ENCODE data around the gene C1QTNF9. TPM values are rescaled to one million over a fixed set of nuclear protein-coding genes. Genes with fewer than 3 reads are reported as not detected.

The C1QTNF9 gene
- total RNA-seq, 4 donors from 2014 or later: 0.34 to 2.0 (median 1.9) TPM; not detected in 1

- TF ChIP-seq CTCF (IDR thresholded peaks at IDR 0.05; ENCODE audit: low read depth): no peak
Observed at GRCh38 chr13:24308068-24308445, 1.3 kb upstream of the C1QTNF9 start.

DNA sequence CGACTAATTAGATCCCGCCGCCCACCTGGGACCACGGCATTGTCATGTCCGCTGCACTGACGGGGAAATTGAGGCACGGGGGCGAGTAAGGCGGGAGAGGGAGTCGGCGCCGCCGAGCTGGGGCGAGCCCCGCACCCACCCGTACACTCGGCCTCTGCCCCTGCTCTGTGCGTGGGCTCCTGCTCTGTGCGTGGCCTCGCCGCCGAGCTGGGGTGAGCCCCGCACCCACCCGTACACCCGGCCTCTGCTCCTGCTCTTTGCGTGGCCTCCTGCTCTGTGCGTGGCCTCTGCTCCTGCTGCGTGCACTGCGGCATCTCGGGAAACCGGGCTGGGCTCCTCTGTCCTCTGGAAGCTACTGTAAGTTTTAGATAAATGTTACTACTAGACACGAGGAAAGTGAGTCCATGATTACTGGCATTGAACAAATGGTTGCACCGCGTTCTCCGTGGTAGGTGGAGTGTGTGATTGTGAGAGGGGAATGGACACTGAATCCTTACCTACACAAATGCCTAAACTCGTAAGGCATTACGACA is 826 bp upstream of the C1QTNF9 start:
- no peak for TF ChIP-seq CTCF (IDR thresholded peaks at IDR 0.05; ENCODE audit: low read depth)

DNA sequence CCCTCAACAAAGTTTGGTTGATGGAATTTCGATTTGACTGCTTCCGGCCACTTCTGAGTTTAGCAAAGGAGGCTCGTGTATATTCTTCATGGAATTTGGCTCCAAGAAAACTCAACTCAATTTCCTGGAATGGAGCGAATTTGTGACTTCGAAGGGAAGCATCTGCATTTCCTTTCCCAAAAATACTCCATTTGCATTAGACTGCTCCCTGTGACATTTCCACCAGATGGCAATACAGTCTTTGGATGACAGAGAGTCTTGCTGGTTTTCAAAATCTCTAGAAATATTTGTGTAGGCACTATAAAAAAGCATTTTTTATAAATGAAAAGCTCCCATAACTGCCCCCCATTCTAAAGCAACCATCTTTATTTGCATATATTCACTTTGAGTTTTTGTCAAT is 4.1 kb downstream of the C1QTNF9 start:
- TF ChIP-seq CTCF (IDR thresholded peaks at IDR 0.05; ENCODE audit: low read depth): no peak

GRCh38 chr13:24323036-24323738 is 13.8 kb downstream of the C1QTNF9 start:
- TF ChIP-seq CTCF (IDR thresholded peaks at IDR 0.05; ENCODE audit: low read depth): no peak

GRCh38 chr13:24323739-24324075 is 14.3 kb downstream of the C1QTNF9 start:
- no peak for TF ChIP-seq CTCF (IDR thresholded peaks at IDR 0.05; ENCODE audit: low read depth)

DNA sequence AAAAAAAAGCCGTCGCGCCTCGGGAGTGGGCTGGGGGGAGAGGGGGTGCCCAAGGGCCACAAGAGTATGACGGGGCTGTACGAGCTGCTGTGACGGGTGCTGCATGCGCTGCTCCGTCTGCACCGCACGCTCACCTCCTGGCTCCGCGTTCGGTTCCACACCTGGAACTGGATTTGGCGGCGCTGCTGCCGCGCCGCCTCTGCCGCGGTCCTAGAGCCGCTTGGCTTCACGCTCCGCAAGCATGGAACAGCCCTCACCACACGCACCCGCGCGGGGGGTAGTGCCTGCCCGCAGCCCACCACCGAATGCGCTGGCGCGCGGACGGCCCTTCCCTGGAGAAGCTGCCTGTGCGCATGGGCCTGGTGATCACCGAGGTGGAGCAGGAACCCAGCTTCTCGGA is 18.8 kb downstream of the C1QTNF9 start:
- TF ChIP-seq CTCF (IDR thresholded peaks at IDR 0.05; ENCODE audit: low read depth): no peak

DNA sequence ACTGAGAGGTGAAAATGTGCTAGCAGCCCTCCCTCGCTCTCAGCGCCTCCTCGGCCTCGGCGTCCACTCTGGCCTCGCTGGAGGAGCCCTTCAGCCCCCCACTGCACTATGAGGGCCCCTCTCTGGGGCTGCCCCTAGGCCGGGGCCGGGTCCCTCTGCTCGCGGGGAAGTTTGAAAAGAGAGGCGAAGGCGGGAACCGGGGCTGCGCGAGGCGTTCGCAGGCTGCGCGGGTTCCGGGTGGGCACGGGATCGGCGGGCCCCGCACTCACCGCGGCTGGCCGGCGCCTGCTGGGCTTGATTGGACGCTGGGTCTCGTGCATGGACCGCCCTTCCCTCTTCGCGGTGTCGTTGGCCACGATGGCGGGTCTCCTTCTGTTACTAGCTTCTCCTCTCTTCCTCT is 29.3 kb downstream of the C1QTNF9 start:
- TF ChIP-seq CTCF (IDR thresholded peaks at IDR 0.05; ENCODE audit: low read depth): no peak
